HCT116 (cell line): ENCODE results near the gene TICAM2. TPM values are rescaled to one million over a fixed set of nuclear protein-coding genes. Genes with fewer than 3 reads are reported as not detected.

Source experiments
- ATAC-seq: fragments of 200-7000 bp; cut with Tn5 transposase; 2 replicates; pipeline ENCODE4 v1.9.1; 2020; ENCODE audit warnings: mild to moderate bottlenecking, moderate library complexity
- BruUV-seq: library from RNA; stranded (reverse); fragments of 400-500 nt; replicated peaks from 2 replicates; lab custom pipeline; 2021; lab: Mats Ljungman, UMichigan
- CTCF ChIA-PET: fragments of 300-600 bp; sonication (Branson Sonifier 250); formaldehyde crosslinking; loops from one replicate; lab custom pipeline; 2021; ENCODE audit warnings: antibody characterized with exemption; lab: Charles Lee
- POLR2A ChIA-PET: fragments of 300-600, 350-600 bp; sonication (Branson Sonifier 250); formaldehyde crosslinking; loops from one replicate; lab custom pipeline; 2021; ENCODE audit warnings: antibody characterized with exemption; lab: Charles Lee
- RAD21 ChIA-PET, 2 experiments: fragments of 300-600 bp; sonication (Branson Sonifier 250); formaldehyde crosslinking; loops; one replicate each; lab custom pipeline; 2023; ENCODE audit warnings: low total read pairs in 2 of 2; ENCODE audit not compliant: uncharacterized antibody in 2 of 2, unreplicated experiment in 2 of 2, low non-redundant PET in 1 of 2; lab: Charles Lee
- DNase-seq: peaks from one replicate; pipeline ENCODE4 v3.0.0-alpha.2; 2010; ENCODE audit warnings: low read depth, low spot score
- H2AFZ ChIP-seq: fragments of 200-600 bp; shearing (Covaris generic), sonication (generic); 2 replicates; pipeline ENCODE4 v1.6.1; 2017; ENCODE audit warnings: low read depth, mixed run types, mixed read lengths, antibody characterized with exemption, low read length; ENCODE audit not compliant: poor library complexity, severe bottlenecking
- H3K27ac ChIP-seq: 2 replicates; pipeline ENCODE4 v1.5.1; 2012; ENCODE audit warnings: low read depth, low read length
- H3K27me3 ChIP-seq: fragments of 200-600 bp; sonication (generic); 2 replicates; pipeline ENCODE4 v1.6.1; 2016; ENCODE audit warnings: mixed run types, low read length, mixed read lengths; ENCODE audit not compliant: insufficient read depth
- H3K36me3 ChIP-seq, 2 experiments: fragments of 200-500 bp in 1 of 2; fragments of 200-600 bp in 1 of 2; sonication (Bioruptor generic) in 1 of 2; sonication (generic) in 1 of 2; 2 replicates each; pipeline versions ENCODE4 v1.5.1 to v1.6.1; 2014 to 2016; ENCODE audit warnings: low read length in 2 of 2, inconsistent platforms in 1 of 2, mixed read lengths in 1 of 2, mixed run types in 1 of 2; ENCODE audit not compliant: insufficient read depth in 2 of 2, control insufficient read depth in 1 of 2
- H3K4me1 ChIP-seq, 2 experiments: fragments of 200-600 bp in 1 of 2; sonication (generic) in 1 of 2; 2 replicates each; pipeline versions ENCODE4 v1.5.1 to v1.6.1; 2012 to 2017; ENCODE audit warnings: low read length in 2 of 2, inconsistent platforms in 1 of 2, mild to moderate bottlenecking in 1 of 2, mixed read lengths in 1 of 2, mixed run types in 1 of 2, moderate library complexity in 1 of 2; ENCODE audit not compliant: insufficient read depth in 2 of 2, control insufficient read depth in 1 of 2
- H3K4me2 ChIP-seq: fragments of 200-600 bp; sonication (generic); 2 replicates; pipeline ENCODE4 v1.6.1; 2017; ENCODE audit warnings: mixed run types, low read length, mixed read lengths
- H3K4me3 ChIP-seq, 2 experiments: fragments of 200-600 bp in 1 of 2; sonication (generic) in 1 of 2; replicated peaks in 1 of 2; 2 replicates each; pipeline ENCODE4 v1.5.1; 2011 to 2016; ENCODE audit warnings: low read length in 2 of 2, control low read depth in 1 of 2, low read depth in 1 of 2, mild to moderate bottlenecking in 1 of 2, mixed read lengths in 1 of 2, mixed run types in 1 of 2
- H3K79me2 ChIP-seq: fragments of 200-600 bp; sonication (generic); 2 replicates; pipeline ENCODE4 v1.6.1; 2017; ENCODE audit warnings: mild to moderate bottlenecking, mixed run types, low read length, moderate library complexity, mixed read lengths; ENCODE audit not compliant: insufficient read depth
- H3K9ac ChIP-seq: fragments of 200-600 bp; sonication (generic); 2 replicates; pipeline ENCODE4 v1.6.1; 2016; ENCODE audit warnings: low read length, mixed read lengths
- H3K9me2 ChIP-seq: fragments of 200-600 bp; sonication (generic), shearing (Covaris generic); 2 replicates; pipeline ENCODE4 v1.6.1; 2017; ENCODE audit warnings: mixed run types, mild to moderate bottlenecking, moderate library complexity; ENCODE audit not compliant: insufficient read depth
- H3K9me3 ChIP-seq, 2 experiments: fragments of 200-500 bp in 1 of 2; fragments of 200-600 bp in 1 of 2; sonication (Bioruptor generic) in 1 of 2; sonication (generic) in 1 of 2; 2 replicates each; pipeline ENCODE4 v1.6.1; 2014 to 2017; ENCODE audit warnings: low read length in 2 of 2, mixed read lengths in 2 of 2, inconsistent platforms in 1 of 2, low read depth in 1 of 2, mild to moderate bottlenecking in 1 of 2, mixed run types in 1 of 2, moderate library complexity in 1 of 2; ENCODE audit not compliant: control insufficient read depth in 1 of 2, insufficient read depth in 1 of 2
- H4K20me1 ChIP-seq: fragments of 200-600 bp; sonication (generic), shearing (Covaris generic); 2 replicates; pipeline ENCODE4 v1.6.1; 2017; ENCODE audit warnings: mixed run types, mild to moderate bottlenecking, moderate library complexity; ENCODE audit not compliant: insufficient read depth
- CBX3 ChIP-seq: IDR thresholded peaks from 2 replicates; pipeline ENCODE4 v1.6.1; 2012; ENCODE audit warnings: low read depth
- CEBPB ChIP-seq: IDR thresholded peaks from 2 replicates; pipeline ENCODE4 v1.6.1; 2012; ENCODE audit warnings: low read depth
- EGR1 ChIP-seq: IDR thresholded peaks from 2 replicates; pipeline ENCODE4 v1.6.1; 2012; ENCODE audit warnings: low read depth
- JUND ChIP-seq: IDR thresholded peaks from 2 replicates; pipeline ENCODE4 v1.6.1; 2012
- POLR2AphosphoS5 ChIP-seq: IDR thresholded peaks from 2 replicates; pipeline ENCODE4 v1.6.1; 2011; ENCODE audit warnings: mild to moderate bottlenecking, low read depth, low read length, moderate library complexity
- SIN3A ChIP-seq: IDR thresholded peaks from 2 replicates; pipeline ENCODE4 v1.6.1; 2012; ENCODE audit warnings: low read depth
- SP1 ChIP-seq: IDR thresholded peaks from 2 replicates; pipeline ENCODE4 v1.6.1; 2012; ENCODE audit warnings: low read depth
- TCF7L2 ChIP-seq: IDR thresholded peaks from 2 replicates; pipeline ENCODE4 v1.7.0; 2011; ENCODE audit warnings: borderline replicate concordance, inconsistent platforms; ENCODE audit not compliant: insufficient read depth, insufficient read length; ENCODE audit errors: extremely low read depth
- ZBTB33 ChIP-seq: IDR thresholded peaks from 2 replicates; pipeline ENCODE4 v1.6.1; 2011; ENCODE audit warnings: mild to moderate bottlenecking, low read length, moderate library complexity; ENCODE audit not compliant: insufficient replicate concordance; ENCODE audit errors: extremely low read depth
- ZNF274 ChIP-seq: fragments of 200-500 bp; sonication (Bioruptor generic); IDR thresholded peaks from 2 replicates; pipeline ENCODE4 v1.6.1; 2014; ENCODE audit warnings: mild to moderate bottlenecking, low read depth, low read length, inconsistent platforms
- intact Hi-C: fragments of 100-400 bp; cut with micrococcal nuclease; formaldehyde crosslinking; loops from 2 replicates; pipeline ENCODE4 v1.10.0; 2022
- total RNA-seq: library from RNA; stranded (reverse); gene quantifications from one replicate; pipeline ENCODE4 v1.2.1, GENCODE V29; 2021; ENCODE audit not compliant: unreplicated experiment

The TICAM2 gene
- total RNA-seq, 1 experiment from 2014 or later = 2.9 TPM

- ATAC-seq = no peak
- H3K27me3 ChIP-seq = no peaks in the 10 kb centered on the region
Measured at GRCh38 chr5:115579747-115580173, 22.5 kb downstream of the TICAM2 start.

More at GRCh38 chr5:115579747-115580173, 22.5 kb downstream of the TICAM2 start:
- ChIA-PET RAD21 (no interaction called here), CTCF (no interaction called here), POLR2A (no interaction called here)
- no peaks in the 10 kb centered on the region for H3K36me3 ChIP-seq
- H3K9ac ChIP-seq = no peak overlapping the region
- H3K9me2 ChIP-seq = no peaks in the 10 kb centered on the region
- H3K27ac ChIP-seq = no peak overlapping the region
- H3K9me3 ChIP-seq = no peaks in the 10 kb centered on the region
- H3K4me1 ChIP-seq = peaks cover 0 to 22% of the 10 kb centered on the region in 2 experiments; a peak in 3 of 4 replicates
- no peak overlapping the region for H3K4me2 ChIP-seq
- intact Hi-C loops = no loop called here
- no peaks in the 10 kb centered on the region for H4K20me1 ChIP-seq
- H2AFZ ChIP-seq = no peak overlapping the region
- H3K79me2 ChIP-seq = peaks cover 6% of the 10 kb centered on the region; the same call in 1 of the 2 replicates
- DNase-seq = no peak
- no peak overlapping the region for H3K4me3 ChIP-seq
- BruUV-seq = no TSS peak
- TF ChIP-seq ZNF274 = no peak
- TF ChIP-seq POLR2AphosphoS5 = no peak
- no peak for TF ChIP-seq EGR1
- no peak for TF ChIP-seq SP1
- TF ChIP-seq CEBPB = no peak
- no peak for TF ChIP-seq JUND
- no peak for TF ChIP-seq TCF7L2
- no peak for TF ChIP-seq SIN3A
- no peak for TF ChIP-seq CBX3
- TF ChIP-seq ZBTB33 = no peak
